Measurements from ENCODE around the gene HSPA1A.

DNA sequence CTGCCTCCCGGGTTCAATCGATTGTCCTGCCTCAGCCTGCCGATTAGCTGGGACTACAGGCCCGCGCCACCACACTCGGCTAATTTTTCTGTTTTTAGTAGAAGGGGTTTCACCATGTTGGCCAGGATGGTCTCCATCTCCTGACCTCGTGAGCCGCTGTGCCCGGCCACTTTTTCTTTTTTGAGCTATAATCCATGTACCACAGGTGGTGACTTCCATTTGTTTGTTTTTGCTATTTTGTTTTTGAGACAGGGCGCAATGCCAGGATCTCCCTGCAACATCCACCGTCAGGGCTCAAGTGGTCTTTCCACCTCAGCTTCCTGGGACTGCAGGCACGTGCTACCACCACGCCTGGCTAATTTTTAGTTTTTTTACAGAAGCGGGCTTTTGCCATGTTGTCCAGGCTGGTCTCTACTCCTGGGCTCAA, 20.7 kb downstream of the HSPA1A start:
- no peak for TF ChIP-seq CTCF (IDR thresholded peaks at IDR 0.05)
- TF ChIP-seq POLR2AphosphoS5 (IDR thresholded peaks at IDR 0.05) = no peak
- no peak for TF ChIP-seq POLR2A (IDR thresholded peaks at IDR 0.05)

Measured in prostate gland (tissue), 2 donors.